ENCODE data around the gene FNDC1. TPM values are rescaled to one million over a fixed set of nuclear protein-coding genes. Genes with fewer than 3 reads are reported as not detected.

Gene FNDC1
- total RNA-seq, 1 donor from 2014 or later, result 0.49 TPM

DNA sequence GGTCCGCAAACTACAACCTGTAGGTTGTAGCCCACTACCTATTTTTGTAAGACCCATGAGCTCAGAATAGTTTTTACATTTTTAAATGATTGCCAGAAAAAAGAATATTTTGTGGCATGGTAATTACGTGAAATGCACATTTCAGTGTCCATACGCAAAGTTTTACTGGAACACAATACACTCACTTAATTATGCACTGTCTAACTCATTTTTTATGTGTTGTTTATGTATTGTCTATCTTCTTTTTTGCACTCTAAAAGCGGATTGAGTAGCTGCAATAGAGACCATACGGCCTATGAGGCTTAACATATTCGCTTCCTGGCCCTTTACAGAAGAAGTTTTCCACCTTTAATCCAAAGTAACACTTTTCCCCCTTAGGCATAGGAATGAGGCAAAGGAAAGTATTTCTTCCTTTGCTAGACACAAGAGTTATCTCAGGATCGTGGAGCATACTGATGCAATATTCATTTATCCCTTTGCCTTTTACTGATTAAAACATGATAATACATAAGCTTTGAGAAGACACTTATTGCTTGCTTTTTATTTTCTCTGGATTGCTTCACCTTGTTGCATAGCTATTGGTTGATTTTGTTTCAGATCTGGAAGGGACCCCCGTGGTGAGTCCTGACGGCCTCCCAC is 69.8 kb downstream of the FNDC1 start:
- intact Hi-C loops (cut with DNase I), result no loop called here
- DNase-seq (ENCODE audit: extremely low spot score in 2 of 2), result no peak
- no peaks in the 10 kb centered on the region for H3K36me3 ChIP-seq
- no peak overlapping the region for H3K27ac ChIP-seq
- TF ChIP-seq POLR2AphosphoS5 (IDR thresholded peaks at IDR 0.05; ENCODE audit: insufficient read depth in 1 of 2, low read depth in 1 of 2) (no peak), POLR2A (IDR thresholded peaks at IDR 0.05) (no peak)
- TF ChIP-seq, protein P1, sequence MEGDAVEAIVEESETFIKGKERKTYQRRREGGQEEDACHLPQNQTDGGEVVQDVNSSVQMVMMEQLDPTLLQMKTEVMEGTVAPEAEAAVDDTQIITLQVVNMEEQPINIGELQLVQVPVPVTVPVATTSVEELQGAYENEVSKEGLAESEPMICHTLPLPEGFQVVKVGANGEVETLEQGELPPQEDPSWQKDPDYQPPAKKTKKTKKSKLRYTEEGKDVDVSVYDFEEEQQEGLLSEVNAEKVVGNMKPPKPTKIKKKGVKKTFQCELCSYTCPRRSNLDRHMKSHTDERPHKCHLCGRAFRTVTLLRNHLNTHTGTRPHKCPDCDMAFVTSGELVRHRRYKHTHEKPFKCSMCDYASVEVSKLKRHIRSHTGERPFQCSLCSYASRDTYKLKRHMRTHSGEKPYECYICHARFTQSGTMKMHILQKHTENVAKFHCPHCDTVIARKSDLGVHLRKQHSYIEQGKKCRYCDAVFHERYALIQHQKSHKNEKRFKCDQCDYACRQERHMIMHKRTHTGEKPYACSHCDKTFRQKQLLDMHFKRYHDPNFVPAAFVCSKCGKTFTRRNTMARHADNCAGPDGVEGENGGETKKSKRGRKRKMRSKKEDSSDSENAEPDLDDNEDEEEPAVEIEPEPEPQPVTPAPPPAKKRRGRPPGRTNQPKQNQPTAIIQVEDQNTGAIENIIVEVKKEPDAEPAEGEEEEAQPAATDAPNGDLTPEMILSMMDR (IDR thresholded peaks at IDR 0.05), result no peak
- no peaks in the 10 kb centered on the region for H3K4me1 ChIP-seq
- no peaks in the 10 kb centered on the region for H3K9me3 ChIP-seq
- H3K4me3 ChIP-seq, result no peak overlapping the region
- no peaks in the 10 kb centered on the region for H3K27me3 ChIP-seq

DNA sequence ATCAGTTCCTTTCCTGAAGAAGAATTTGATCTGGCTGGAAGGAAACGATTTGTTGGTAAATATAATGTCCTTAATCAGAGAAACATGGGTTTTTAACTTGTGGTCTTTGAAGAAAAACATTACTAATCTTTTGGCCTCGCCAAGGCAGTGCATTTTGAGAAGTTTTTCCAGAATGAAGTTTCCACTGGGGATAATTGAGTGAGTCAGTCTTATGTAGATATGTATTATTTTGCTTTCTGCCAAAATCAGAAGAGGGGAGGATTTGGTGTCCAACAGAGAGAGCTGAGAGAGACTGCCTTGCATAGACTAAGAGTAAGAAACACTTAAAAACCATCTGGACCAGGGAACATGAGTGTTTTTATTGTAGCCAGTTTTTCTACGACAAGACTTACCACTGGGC is 79.9 kb downstream of the FNDC1 start:
- no peak for TF ChIP-seq POLR2A (IDR thresholded peaks at IDR 0.05)
- TF ChIP-seq POLR2AphosphoS5 (IDR thresholded peaks at IDR 0.05; ENCODE audit: insufficient read depth in 1 of 2, low read depth in 1 of 2), result no peak
- TF ChIP-seq, protein P1 (IDR thresholded peaks at IDR 0.05), result no peak
- intact Hi-C loops (cut with DNase I), result no loop called here
- Histone ChIP-seq H3K4me3 (no peak overlapping the region), H3K9me3 (no peaks in the 10 kb centered on the region), H3K27ac (peak overlapping the region; percentile 35), H3K4me1 (peaks cover 29% of the 10 kb centered on the region), H3K36me3 (no peaks in the 10 kb centered on the region), H3K27me3 (no peaks in the 10 kb centered on the region)
- DNase-seq (ENCODE audit: extremely low spot score in 2 of 2), result no peak

DNA sequence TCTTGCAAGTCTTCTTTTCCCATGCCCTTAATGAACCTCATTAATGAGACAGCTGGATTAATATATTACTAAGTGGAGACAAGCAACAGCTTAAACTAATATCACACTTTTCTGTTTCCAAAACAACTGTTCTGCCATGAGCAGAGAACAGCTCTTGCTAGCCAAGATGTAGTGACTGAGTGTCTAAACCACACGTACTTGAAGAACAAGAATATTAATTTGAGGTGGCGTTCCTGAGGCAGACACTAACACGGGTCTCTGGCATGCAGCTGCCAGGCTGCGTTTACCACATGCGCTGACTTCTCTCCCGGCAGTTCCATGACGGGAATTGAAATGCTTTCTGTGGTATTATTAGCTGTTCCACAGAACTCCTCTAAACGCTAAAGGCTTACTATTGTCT is 80.6 kb downstream of the FNDC1 start:
- no peaks in the 10 kb centered on the region for H3K36me3 ChIP-seq
- H3K9me3 ChIP-seq, result no peaks in the 10 kb centered on the region
- H3K4me1 ChIP-seq, result peaks cover 29% of the 10 kb centered on the region
- TF ChIP-seq, protein P1 (IDR thresholded peaks at IDR 0.05), result no peak
- TF ChIP-seq POLR2AphosphoS5 (IDR thresholded peaks at IDR 0.05; ENCODE audit: insufficient read depth in 1 of 2, low read depth in 1 of 2) (no peak), POLR2A (IDR thresholded peaks at IDR 0.05) (no peak)
- H3K27ac ChIP-seq, result peak overlapping the region; percentile 35
- intact Hi-C loops (cut with DNase I), result no loop called here
- H3K4me3 ChIP-seq, result no peak overlapping the region
- no peaks in the 10 kb centered on the region for H3K27me3 ChIP-seq
- DNase-seq (ENCODE audit: extremely low spot score in 2 of 2), result no peak

DNA sequence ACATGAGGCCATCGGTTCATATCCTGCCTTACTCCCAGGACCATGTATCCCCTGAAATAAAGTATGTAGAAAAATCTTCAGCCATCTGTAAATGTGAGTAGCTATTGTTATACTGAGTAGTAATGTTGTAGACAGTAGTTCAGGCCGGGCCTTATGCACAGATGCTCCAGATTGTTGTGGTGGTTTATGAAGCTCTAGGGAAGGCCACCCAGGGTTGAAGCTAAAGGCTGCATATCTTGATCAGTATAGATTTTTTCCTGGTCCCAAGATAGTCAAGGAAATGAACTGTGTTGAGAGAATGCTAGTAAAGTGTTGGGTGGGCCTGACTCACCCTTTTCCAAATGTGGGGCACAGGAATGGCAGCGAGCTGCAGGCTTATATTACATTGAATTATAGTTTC is 81.4 kb downstream of the FNDC1 start:
- Histone ChIP-seq H3K27me3 (no peaks in the 10 kb centered on the region), H3K9me3 (no peaks in the 10 kb centered on the region), H3K27ac (no peak overlapping the region), H3K36me3 (no peaks in the 10 kb centered on the region), H3K4me3 (no peak overlapping the region), H3K4me1 (peaks cover 29% of the 10 kb centered on the region)
- TF ChIP-seq POLR2A (IDR thresholded peaks at IDR 0.05), result no peak
- no peak for TF ChIP-seq POLR2AphosphoS5 (IDR thresholded peaks at IDR 0.05; ENCODE audit: insufficient read depth in 1 of 2, low read depth in 1 of 2)
- TF ChIP-seq, protein P1 (IDR thresholded peaks at IDR 0.05), result no peak
- intact Hi-C loops (cut with DNase I), result no loop called here
- DNase-seq (ENCODE audit: extremely low spot score in 2 of 2), result no peak

DNA sequence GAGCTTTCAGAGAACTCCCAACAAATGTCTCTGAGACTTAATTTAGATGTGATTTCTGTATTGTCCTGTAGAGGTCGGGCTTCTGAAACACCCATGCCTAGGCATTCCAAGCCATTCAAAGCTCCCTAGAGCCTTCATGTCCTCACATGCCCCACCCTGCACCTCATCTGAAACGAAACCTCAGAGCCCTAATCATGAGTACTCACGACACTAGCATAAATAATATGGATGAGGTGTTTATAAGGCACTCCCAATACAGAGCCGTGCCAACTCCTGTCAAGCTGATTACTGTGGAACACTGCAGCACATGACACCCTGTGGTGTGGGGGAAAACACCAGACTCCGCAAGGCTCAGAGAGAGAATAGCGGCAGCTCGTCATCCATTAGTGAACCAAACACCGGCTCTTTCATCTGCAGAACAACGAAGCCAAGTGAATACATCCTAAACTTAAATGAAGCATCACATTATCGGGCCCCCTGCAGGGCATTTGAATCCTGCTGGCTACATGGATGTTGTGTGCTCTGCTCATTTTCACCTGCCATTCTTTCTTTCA is 83.8 kb downstream of the FNDC1 start:
- Histone ChIP-seq H3K9me3 (no peaks in the 10 kb centered on the region), H3K4me1 (peaks cover 30% of the 10 kb centered on the region), H3K36me3 (no peaks in the 10 kb centered on the region), H3K27ac (peak overlapping the region; percentile 66), H3K4me3 (no peak overlapping the region), H3K27me3 (no peaks in the 10 kb centered on the region)
- TF ChIP-seq, protein P1 (IDR thresholded peaks at IDR 0.05), result peak in 1 of 3 experiments; percentile 11
- peak in 1 of 2 donors; percentile 28 for TF ChIP-seq POLR2AphosphoS5 (IDR thresholded peaks at IDR 0.05; ENCODE audit: insufficient read depth in 1 of 2, low read depth in 1 of 2)
- no peak for TF ChIP-seq POLR2A (IDR thresholded peaks at IDR 0.05)
- intact Hi-C loops (cut with DNase I), result no loop called here
- DNase-seq (ENCODE audit: extremely low spot score in 2 of 2), result no peak
